22Rv1 (cell line): ENCODE results near the gene SH3RF3.

ENCODE experiments used
- CTCF ChIP-seq: fragments of 450-650 bp; IDR thresholded peaks from 2 replicates; pipeline ENCODE4 v1.5.1; 2017; ENCODE audit warnings: mild to moderate bottlenecking
- ZFX ChIP-seq: fragments of 450-650 bp; IDR thresholded peaks from 2 replicates; pipeline ENCODE4 v1.6.1; 2017; ENCODE audit warnings: antibody characterized with exemption, borderline replicate concordance

DNA sequence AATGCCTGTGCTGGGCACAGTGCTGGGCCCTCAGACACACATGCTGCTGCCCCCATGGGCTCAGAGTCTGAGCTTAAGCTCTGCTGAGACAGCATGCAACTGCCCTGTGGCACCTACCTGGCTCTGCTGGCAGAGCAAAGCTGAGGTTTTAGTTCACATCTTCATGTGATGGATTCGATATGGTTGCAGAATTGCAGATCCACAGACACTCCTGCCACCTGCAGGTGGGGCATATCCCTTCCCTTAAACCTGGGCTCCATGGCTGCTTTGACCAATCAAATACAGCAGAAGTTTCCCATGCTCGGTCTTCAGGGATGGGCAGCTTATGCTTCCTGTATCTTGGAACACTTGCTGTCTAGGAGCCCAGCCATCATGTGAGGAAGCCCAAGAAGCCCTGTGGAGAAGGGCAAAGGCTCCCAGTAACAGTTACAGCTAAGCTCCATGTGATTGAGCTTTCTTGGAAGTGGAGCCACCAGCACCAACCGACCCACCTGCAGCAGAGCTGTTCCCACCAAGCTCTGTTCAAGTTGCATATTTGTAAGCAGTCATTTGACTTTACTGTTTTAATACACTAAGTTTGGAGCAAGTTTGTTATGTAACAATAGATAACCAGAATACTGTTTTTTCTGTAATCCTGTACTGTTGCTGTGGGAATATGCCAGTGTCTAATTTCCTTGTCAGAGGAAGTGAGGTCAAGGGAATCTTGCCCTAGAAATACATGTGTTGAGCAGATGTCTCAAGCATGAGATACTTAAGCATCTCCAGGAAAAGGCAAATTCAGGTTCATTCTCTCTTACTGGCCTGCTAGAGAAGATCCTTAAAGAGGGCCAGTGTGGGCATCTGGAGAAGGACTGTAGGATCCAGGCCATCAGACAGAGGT is 79.3 kb downstream of the SH3RF3 start:
- TF ChIP-seq CTCF (no peak), ZFX (no peak)
